SK-N-MC (cell line): ENCODE data around the gene EMX2.

Experiments used
- EZH2 ChIP-seq: fragments of 200-600 bp; sonication (generic); IDR thresholded peaks from one replicate; pipeline ENCODE4 v1.6.1; 2017; ENCODE audit warnings: antibody characterized with exemption
- FOXP2 ChIP-seq: optimal IDR thresholded peaks from 2 replicates; pipeline ENCODE3; 2011; ENCODE audit warnings: mild to moderate bottlenecking, moderate library complexity; ENCODE audit not compliant: insufficient read depth; ENCODE audit errors: extremely low read length, control extremely low read depth
- POLR2AphosphoS5 ChIP-seq: IDR thresholded peaks from 2 replicates; pipeline ENCODE4 v1.6.1; 2012; ENCODE audit warnings: mild to moderate bottlenecking, low read depth, low read length, borderline replicate concordance

DNA sequence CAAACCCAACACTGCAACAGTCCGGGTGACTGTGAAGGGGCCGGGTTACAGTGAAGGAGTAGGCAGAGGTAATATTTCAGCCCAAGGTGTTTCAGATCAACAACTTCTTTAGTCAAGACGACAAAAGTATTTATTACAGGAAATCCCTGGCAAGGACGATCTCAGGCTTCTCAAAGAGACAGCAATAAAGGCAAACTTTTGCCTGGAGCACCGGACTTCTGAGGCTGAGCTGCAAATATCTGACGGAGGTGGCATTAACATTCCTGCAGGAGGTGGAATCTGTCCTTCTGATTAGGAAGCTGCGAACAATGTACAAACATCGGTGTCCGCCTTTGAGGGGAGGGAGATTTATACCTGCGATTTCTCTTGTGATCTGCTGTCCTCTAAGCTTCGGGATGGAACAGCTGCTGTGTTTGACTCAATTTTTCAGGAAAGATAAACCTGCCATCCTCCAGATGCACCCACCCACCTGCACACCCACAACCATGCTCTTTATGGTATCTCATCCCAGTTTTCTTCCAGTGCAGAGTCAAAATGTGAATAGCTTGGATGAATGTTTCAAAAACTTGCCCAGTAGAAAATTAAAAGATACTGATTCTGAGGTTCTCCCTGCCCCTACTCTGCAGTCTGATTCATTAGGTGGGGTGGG is 32.1 kb downstream of the EMX2 start:
- no peak for TF ChIP-seq POLR2AphosphoS5
- no peak for TF ChIP-seq EZH2
- TF ChIP-seq FOXP2: no peak
